ENCODE measurements around the gene FBLN1.
A peak's percentile ranks its signal among the peaks of the same experiment; 100 is the strongest.
"Not testable (repeated sequence)": the region's sequence is repeated elsewhere in the genome, so short reads cannot be mapped to it uniquely, and the experiment has no call there.

Gene FBLN1

GRCh38 chr22:45534339-45535192 is 31.9 kb downstream of the FBLN1 start:
- H3K4me3 ChIP-seq (ENCODE audit: low read depth, low read length): no peak overlapping the region
- CTCF ChIA-PET: interaction anchor here (9.1 kb wide), 1 partner anchor 18 kb away, joined by 72 read pairs; no protein-coding TSS in a partner anchor
- no peak for TF ChIP-seq CTCF (IDR thresholded peaks at IDR 0.05; ENCODE audit: insufficient read depth, low read length, missing control alignments)
- POLR2A ChIA-PET: interaction anchor here (0.6 to 1.2 kb wide), 2 partner anchors 82 to 252 kb away, joined by 3 to 4 read pairs; no protein-coding TSS in a partner anchor
- DNase-seq (ENCODE audit: low read depth, low spot score): no peak

- POLR2A ChIA-PET: interaction anchor here (1.2 kb wide), 1 partner anchor 82 kb away, joined by 4 read pairs; no protein-coding TSS in a partner anchor
- CTCF ChIA-PET: interaction anchor here (0.9 to 9.1 kb wide), 2 partner anchors 8 to 17 kb away, joined by 4 to 72 read pairs; no protein-coding TSS in a partner anchor
Measured at GRCh38 chr22:45535290-45535689, 32.6 kb downstream of the FBLN1 start.

GRCh38 chr22:45535835-45536234 is 33.2 kb downstream of the FBLN1 start:
- POLR2A ChIA-PET: interaction anchor here (1.2 kb wide), 1 partner anchor 83 kb away, joined by 4 read pairs; no protein-coding TSS in a partner anchor
- CTCF ChIA-PET: interaction anchor here (0.9 to 9.1 kb wide), 2 partner anchors 9 to 17 kb away, joined by 4 to 72 read pairs; no protein-coding TSS in a partner anchor
- not testable (repeated sequence) for DNase-seq (ENCODE audit: low read depth, low spot score); H3K4me3 ChIP-seq (ENCODE audit: low read depth, low read length)

More at GRCh38 chr22:45535290-45535689, 32.6 kb downstream of the FBLN1 start:
- DNase-seq (ENCODE audit: low read depth, low spot score): no peak
- no peak for TF ChIP-seq CTCF (IDR thresholded peaks at IDR 0.05; ENCODE audit: insufficient read depth, low read length, missing control alignments)
- H3K4me3 ChIP-seq (ENCODE audit: low read depth, low read length): no peak overlapping the region

DNA sequence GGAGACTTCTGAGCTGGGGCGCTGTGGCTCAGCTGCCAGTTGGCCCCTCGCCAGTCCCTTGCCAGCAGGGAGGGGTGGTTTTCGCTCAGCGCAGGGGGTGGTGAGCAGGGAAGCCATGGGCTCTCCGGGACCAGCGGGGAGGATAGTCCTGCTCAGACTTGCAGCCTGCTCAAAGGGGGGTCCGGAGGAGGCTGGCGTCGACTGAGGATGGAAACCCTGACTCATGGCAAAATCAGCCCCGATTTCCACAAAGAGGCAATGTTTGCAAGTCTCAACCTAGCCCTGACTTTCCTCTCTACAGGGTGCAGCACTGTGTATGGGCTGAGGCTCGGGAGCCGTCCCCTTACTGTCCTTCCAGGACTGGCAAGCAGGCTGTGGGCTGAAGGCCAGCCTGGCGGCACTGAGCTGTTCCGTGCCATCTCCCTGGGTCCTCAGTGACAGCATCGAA is 35.1 kb downstream of the FBLN1 start:
- POLR2A ChIA-PET: interaction anchor here (1.0 to 1.5 kb wide), 2 partner anchors 11 to 26 kb away, joined by 3 to 5 read pairs; no protein-coding TSS in a partner anchor

DNA sequence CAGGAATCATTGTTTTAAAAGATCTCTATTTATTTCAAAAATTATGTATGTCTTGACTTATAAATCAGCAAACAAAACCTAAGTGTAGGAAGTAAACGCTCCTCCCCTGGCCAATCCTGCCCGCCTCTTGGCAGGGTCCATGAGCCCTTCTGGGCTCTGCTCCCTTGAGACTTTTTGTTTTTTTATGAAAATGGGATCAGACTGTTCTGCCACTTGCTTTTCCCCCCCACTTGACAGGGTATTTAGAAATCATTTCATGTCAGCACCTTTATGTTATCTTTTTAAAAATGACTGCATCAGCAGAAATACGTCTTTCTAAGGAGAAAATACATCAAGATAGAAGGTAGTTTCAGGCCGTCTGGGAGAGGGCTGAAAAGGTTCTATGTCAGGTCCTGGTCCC is 35.6 kb downstream of the FBLN1 start:
- no peak for DNase-seq (ENCODE audit: low read depth, low spot score)
- ChIA-PET POLR2A (interaction anchor here (1.0 to 1.5 kb wide), 2 partner anchors 11 to 26 kb away, joined by 3 to 5 read pairs; no protein-coding TSS in a partner anchor), CTCF (interaction anchor here (1.0 to 9.1 kb wide), 5 partner anchors 10 to 436 kb away, joined by 3 to 72 read pairs (median 5); no protein-coding TSS in a partner anchor)
- TF ChIP-seq CTCF (IDR thresholded peaks at IDR 0.05; ENCODE audit: insufficient read depth, low read length, missing control alignments): no peak
- H3K4me3 ChIP-seq (ENCODE audit: low read depth, low read length): no peak overlapping the region; the same call in 1 of the 2 replicates

More for the DNA sequence above, 35.1 kb downstream of the FBLN1 start:
- CTCF ChIA-PET: interaction anchor here (1.0 to 9.1 kb wide), 6 partner anchors 7 to 436 kb away, joined by 3 to 72 read pairs (median 4); no protein-coding TSS in a partner anchor
- TF ChIP-seq CTCF (IDR thresholded peaks at IDR 0.05; ENCODE audit: insufficient read depth, low read length, missing control alignments): no peak
- H3K4me3 ChIP-seq (ENCODE audit: low read depth, low read length): peak overlapping the region; percentile 6; the same call in 1 of the 2 replicates
- no peak for DNase-seq (ENCODE audit: low read depth, low spot score)

- ChIA-PET POLR2A (no interaction called here), CTCF (interaction anchor here (1.4 to 9.1 kb wide), 2 partner anchors 12 to 21 kb away, joined by 3 to 72 read pairs; no protein-coding TSS in a partner anchor)
- H3K4me3 ChIP-seq (ENCODE audit: low read depth, low read length): no peak overlapping the region
- no peak for DNase-seq (ENCODE audit: low read depth, low spot score)
- TF ChIP-seq CTCF (IDR thresholded peaks at IDR 0.05; ENCODE audit: insufficient read depth, low read length, missing control alignments): no peak
Measured at GRCh38 chr22:45540122-45540521, 37.4 kb downstream of the FBLN1 start.

All from AG04449 (cell line).